AG10803 (cell line): ENCODE results near the gene CXCL9.
"Not testable (repeated sequence)": the region's sequence is repeated elsewhere in the genome, so short reads cannot be mapped to it uniquely, and the experiment has no call there.

Experiments
- DNase-seq: peaks from one replicate; pipeline ENCODE4 v3.0.0; 2010; ENCODE audit warnings: low read depth
- H3K4me3 ChIP-seq: 2 replicates; pipeline ENCODE4 v1.5.1; 2011; ENCODE audit warnings: mild to moderate bottlenecking, low read length, control low read depth
- TF ChIP-seq, protein P1 (sequence below): conservative IDR thresholded peaks from 2 replicates; pipeline ENCODE4 v1.5.1; 2011; ENCODE audit warnings: mild to moderate bottlenecking, low read length, control low read depth, inconsistent platforms

The CXCL9 gene

GRCh38 chr4:75985116-75985515 lies 22.2 kb downstream of the CXCL9 start:
- no peak overlapping the region for H3K4me3 ChIP-seq
- DNase-seq = peak; percentile 88
- TF ChIP-seq, protein P1, sequence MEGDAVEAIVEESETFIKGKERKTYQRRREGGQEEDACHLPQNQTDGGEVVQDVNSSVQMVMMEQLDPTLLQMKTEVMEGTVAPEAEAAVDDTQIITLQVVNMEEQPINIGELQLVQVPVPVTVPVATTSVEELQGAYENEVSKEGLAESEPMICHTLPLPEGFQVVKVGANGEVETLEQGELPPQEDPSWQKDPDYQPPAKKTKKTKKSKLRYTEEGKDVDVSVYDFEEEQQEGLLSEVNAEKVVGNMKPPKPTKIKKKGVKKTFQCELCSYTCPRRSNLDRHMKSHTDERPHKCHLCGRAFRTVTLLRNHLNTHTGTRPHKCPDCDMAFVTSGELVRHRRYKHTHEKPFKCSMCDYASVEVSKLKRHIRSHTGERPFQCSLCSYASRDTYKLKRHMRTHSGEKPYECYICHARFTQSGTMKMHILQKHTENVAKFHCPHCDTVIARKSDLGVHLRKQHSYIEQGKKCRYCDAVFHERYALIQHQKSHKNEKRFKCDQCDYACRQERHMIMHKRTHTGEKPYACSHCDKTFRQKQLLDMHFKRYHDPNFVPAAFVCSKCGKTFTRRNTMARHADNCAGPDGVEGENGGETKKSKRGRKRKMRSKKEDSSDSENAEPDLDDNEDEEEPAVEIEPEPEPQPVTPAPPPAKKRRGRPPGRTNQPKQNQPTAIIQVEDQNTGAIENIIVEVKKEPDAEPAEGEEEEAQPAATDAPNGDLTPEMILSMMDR = no peak

GRCh38 chr4:75980576-75980975 lies 26.7 kb downstream of the CXCL9 start:
- H3K4me3 ChIP-seq = no peak overlapping the region
- DNase-seq = no peak
- TF ChIP-seq, protein P1 = no peak

DNA sequence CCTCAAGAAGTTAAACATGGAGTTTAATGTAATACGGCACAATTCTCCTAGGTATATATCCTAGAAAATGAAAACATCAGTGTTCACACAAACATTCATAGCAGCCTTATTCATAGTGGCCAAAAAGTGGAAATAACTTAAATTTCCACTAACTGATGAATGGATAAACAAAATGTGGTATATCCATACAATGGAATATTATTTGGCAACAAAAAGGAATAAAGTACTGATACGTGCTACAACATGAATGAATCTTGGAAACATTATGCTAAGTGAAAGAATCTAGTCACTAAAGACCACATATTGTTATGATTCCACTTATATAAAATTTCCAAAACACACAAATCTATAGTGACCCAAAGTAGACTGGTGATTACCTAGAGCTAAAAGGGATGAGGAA lies 31.1 kb downstream of the CXCL9 start:
- no peak for DNase-seq
- no peak overlapping the region for H3K4me3 ChIP-seq
- TF ChIP-seq, protein P1 = no peak

- TF ChIP-seq, protein P1 = no peak
- no peak overlapping the region for H3K4me3 ChIP-seq
- DNase-seq = no peak
These were observed 33.5 kb downstream of the CXCL9 start for GRCh38 chr4:75973766-75974165.

- TF ChIP-seq, protein P1 = no peak
- no peak overlapping the region for H3K4me3 ChIP-seq
- DNase-seq = no peak
These were observed 39.2 kb downstream of the CXCL9 start for GRCh38 chr4:75968084-75968483.

DNA sequence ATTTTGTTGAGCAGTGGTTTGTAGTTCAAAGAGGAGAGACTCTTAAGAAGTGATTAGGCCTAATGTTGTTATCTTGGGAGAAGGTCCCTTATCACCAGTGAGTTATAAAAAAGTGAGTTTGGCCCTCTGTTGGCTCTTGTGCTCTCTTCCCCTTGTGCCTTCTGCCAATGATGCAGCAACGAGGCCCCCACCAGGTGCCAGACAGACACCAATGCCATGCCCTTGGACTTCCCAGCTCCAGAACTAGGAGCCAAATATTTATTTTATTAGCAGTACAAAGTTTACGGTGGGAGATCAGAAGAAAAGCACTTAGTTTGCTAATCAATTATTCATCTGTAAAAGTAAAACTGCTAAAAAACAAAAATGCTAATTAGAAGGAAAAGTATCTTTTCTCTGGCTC lies 43.8 kb downstream of the CXCL9 start:
- TF ChIP-seq, protein P1 = no peak
- no peak overlapping the region for H3K4me3 ChIP-seq
- DNase-seq = no peak

DNA sequence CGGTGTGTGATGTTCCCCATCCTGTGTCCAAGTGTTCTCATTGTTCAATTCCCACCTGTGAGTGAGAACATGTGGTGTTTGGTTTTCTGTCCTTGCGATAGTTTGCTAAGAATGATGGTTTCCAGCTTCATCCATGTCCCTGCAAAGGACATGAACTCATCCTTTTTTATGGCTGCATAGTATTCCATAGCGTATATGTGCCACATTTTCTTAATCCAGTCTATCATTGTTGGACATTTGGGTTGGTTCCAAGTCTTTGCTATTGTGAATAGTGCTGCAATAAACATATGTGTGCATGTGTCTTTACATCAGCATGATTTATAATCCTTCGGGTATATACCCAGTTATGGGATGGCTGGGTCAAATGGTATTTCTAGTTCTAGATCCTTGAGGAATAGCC lies 45.2 kb downstream of the CXCL9 start:
- DNase-seq, H3K4me3 ChIP-seq: not testable (repeated sequence)

DNA sequence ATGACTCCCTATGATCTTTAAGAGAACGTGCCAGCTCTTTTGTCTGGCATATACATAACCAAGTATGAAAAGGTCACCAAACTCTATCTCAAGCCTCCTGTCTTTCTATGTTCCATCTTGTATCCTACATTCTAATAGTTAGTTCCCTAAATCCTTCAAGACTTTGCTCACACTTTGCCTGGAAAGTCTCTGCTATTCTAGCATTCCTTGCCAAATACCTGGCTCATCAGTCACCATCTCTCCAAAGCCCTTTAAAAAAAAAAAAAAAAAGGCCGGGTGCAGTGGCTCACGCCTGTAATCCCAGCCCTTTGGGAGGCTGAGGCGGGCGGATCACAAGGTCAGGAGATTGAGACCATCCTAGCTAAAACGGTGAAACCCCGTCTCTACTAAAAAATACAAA lies 48.8 kb downstream of the CXCL9 start:
- not testable (repeated sequence) for H3K4me3 ChIP-seq
- peak; percentile 9 for DNase-seq

GRCh38 chr4:75954811-75955210 lies 52.5 kb downstream of the CXCL9 start:
- not testable (repeated sequence) for H3K4me3 ChIP-seq, DNase-seq
